GM12878 (cell line): ENCODE results near the gene DLG1. TPM values are rescaled to one million over a fixed set of nuclear protein-coding genes. Genes with fewer than 3 reads are reported as not detected.
A peak's percentile ranks its signal among the peaks of the same experiment; 100 is the strongest.

ENCODE experiments used
- ATAC-seq: fragments of 200-7000 bp; cut with Tn5 transposase; 3 replicates; pipeline ENCODE4 v1.9.1; 2020; ENCODE audit warnings: mild to moderate bottlenecking, moderate library complexity
- BruUV-seq: library from RNA; stranded (reverse); fragments of 400-500 nt; replicated peaks from 2 replicates; lab custom pipeline; 2021; lab: Mats Ljungman, UMichigan
- CTCF ChIA-PET: fragments of 300-600 bp; sonication (Branson Sonifier 250); formaldehyde crosslinking; extraction: SDS; loops from one replicate; lab custom pipeline; 2021; ENCODE audit warnings: inconsistent platforms; lab: Yijun Ruan, JAX
- POLR2A ChIA-PET: fragments of 350-600 bp; formaldehyde crosslinking; extraction: SDS; loops from one replicate; lab custom pipeline; 2021; ENCODE audit warnings: inconsistent platforms; lab: Charles Lee
- RAD21 ChIA-PET: fragments of 300-600 bp; sonication (Branson Sonifier 250); formaldehyde crosslinking; loops from one replicate; lab custom pipeline; 2023; ENCODE audit warnings: antibody characterized with exemption; ENCODE audit not compliant: unreplicated experiment; lab: Charles Lee
- SMC1A ChIA-PET: fragments of 300-600 bp; sonication (Branson Sonifier 250); formaldehyde crosslinking; loops from one replicate; lab custom pipeline; 2023; ENCODE audit not compliant: unreplicated experiment, uncharacterized antibody; lab: Charles Lee
- DNase-seq: peaks from one replicate; pipeline ENCODE4 v3.0.0-alpha.2; 2011; ENCODE audit warnings: low read depth, low spot score
- FAIRE-seq: peaks from 3 replicates; lab custom pipeline; 2011; peaks lifted over from hg19 to GRCh38; lab: Jason Lieb, UNC
- H2AFZ ChIP-seq: 2 replicates; pipeline ENCODE4 v1.6.0; 2011; ENCODE audit warnings: low read depth, low read length, control low read depth; ENCODE audit not compliant: control insufficient read depth
- H3K27ac ChIP-seq: 2 replicates; pipeline ENCODE4 v1.5.1; 2011; ENCODE audit warnings: control low read depth; ENCODE audit not compliant: control insufficient read depth, insufficient read depth
- H3K27me3 ChIP-seq, 2 experiments: replicated peaks in 1 of 2; 2 replicates each; pipeline versions ENCODE4 v1.6.0 to v1.6.1; 2011; ENCODE audit warnings: low read length in 1 of 2; ENCODE audit not compliant: control insufficient read depth in 2 of 2, insufficient read depth in 2 of 2
- H3K36me3 ChIP-seq, 2 experiments: 2 replicates each; pipeline ENCODE4 v1.5.1; 2011; ENCODE audit warnings: low read length in 1 of 2; ENCODE audit not compliant: control insufficient read depth in 2 of 2, insufficient read depth in 2 of 2
- H3K4me1 ChIP-seq: 2 replicates; pipeline ENCODE4 v1.6.1; 2011; ENCODE audit warnings: mild to moderate bottlenecking, low read length, moderate library complexity, mixed read lengths; ENCODE audit not compliant: control insufficient read depth, insufficient read depth
- H3K4me2 ChIP-seq: 2 replicates; pipeline ENCODE4 v1.6.0; 2011; ENCODE audit warnings: control low read depth; ENCODE audit not compliant: control insufficient read depth, insufficient read depth
- H3K4me3 ChIP-seq: fragments of 200-600 bp; sonication (generic); 2 replicates; pipeline ENCODE4 v1.5.1; 2016
- H3K79me2 ChIP-seq: 2 replicates; pipeline ENCODE4 v1.6.0; 2011; ENCODE audit warnings: low read length; ENCODE audit not compliant: control insufficient read depth, insufficient read depth
- H3K9ac ChIP-seq: 2 replicates; pipeline ENCODE4 v1.8.0; 2011; ENCODE audit warnings: low read length, control low read depth, mixed read lengths; ENCODE audit not compliant: control insufficient read depth, insufficient read depth
- H3K9me3 ChIP-seq: replicated peaks from 3 replicates; pipeline ENCODE4 v1.5.1; 2011; ENCODE audit warnings: mild to moderate bottlenecking, low read length; ENCODE audit not compliant: control insufficient read depth, insufficient read depth
- H4K20me1 ChIP-seq: 2 replicates; pipeline ENCODE4 v1.6.0; 2011; ENCODE audit not compliant: control insufficient read depth, insufficient read depth
- ASH2L ChIP-seq: fragments of 300-600, 200-600 bp; sonication (generic); IDR thresholded peaks from 2 replicates; pipeline ENCODE4 v1.6.1; 2017; ENCODE audit warnings: low read depth, mild to moderate bottlenecking, borderline replicate concordance
- BACH1 ChIP-seq: fragments of 450-650 bp; IDR thresholded peaks from 2 replicates; pipeline ENCODE4 v1.6.1; 2017; ENCODE audit warnings: mild to moderate bottlenecking, borderline replicate concordance
- BCLAF1 ChIP-seq: fragments of 450-650 bp; IDR thresholded peaks from 2 replicates; pipeline ENCODE4 v1.6.1; 2017; ENCODE audit warnings: antibody characterized with exemption, mild to moderate bottlenecking, moderate library complexity
- BHLHE40 ChIP-seq, 2 experiments: fragments of 450-650 bp in 1 of 2; IDR thresholded peaks; 2 replicates each; pipeline ENCODE4 v1.6.1; 2011 to 2017; ENCODE audit warnings: low read depth in 2 of 2, borderline replicate concordance in 1 of 2, improper control_type of control experiment in 1 of 2, low read length in 1 of 2, mild to moderate bottlenecking in 1 of 2
- CBX5 ChIP-seq: sonication (generic); IDR thresholded peaks from 2 replicates; pipeline ENCODE4 v1.6.1; 2016; ENCODE audit warnings: low read depth, moderate library complexity, mild to moderate bottlenecking, inconsistent platforms
- IRF4 ChIP-seq: IDR thresholded peaks from 2 replicates; pipeline ENCODE4 v1.6.1; 2011; ENCODE audit warnings: low read depth, low read length
- IRF5 ChIP-seq: fragments of 450-650 bp; IDR thresholded peaks from 2 replicates; pipeline ENCODE4 v1.6.1; 2017; ENCODE audit warnings: borderline replicate concordance
- KAT2A ChIP-seq: conservative IDR thresholded peaks from 2 replicates; pipeline ENCODE4 v1.6.1; 2011; ENCODE audit warnings: low read depth, low read length; ENCODE audit not compliant: control insufficient read depth
- MLLT1 ChIP-seq: fragments of 450-650 bp; IDR thresholded peaks from 2 replicates; pipeline ENCODE4 v1.6.1; 2016; ENCODE audit warnings: mild to moderate bottlenecking
- MTA3 ChIP-seq: IDR thresholded peaks from 2 replicates; pipeline ENCODE4 v1.6.1; 2012; ENCODE audit warnings: low read length, inconsistent platforms, borderline replicate concordance
- NKRF ChIP-seq: fragments of 450-650 bp; conservative IDR thresholded peaks from 2 replicates; pipeline ENCODE4 v1.6.1; 2017; ENCODE audit warnings: mild to moderate bottlenecking, moderate library complexity
- TAF1 ChIP-seq: IDR thresholded peaks from 2 replicates; pipeline ENCODE4 v1.6.1; 2011; ENCODE audit warnings: mild to moderate bottlenecking, low read depth, low read length, borderline replicate concordance
- WGBS: methylation state at CpG from one replicate; pipeline ENCODE4 v1.1.6; 2016; ENCODE audit warnings: low lambda C conversion rate; ENCODE audit not compliant: insufficient replicate concordance, insufficient coverage; ENCODE audit errors: missing lambda C conversion rate; 5-methylcytosine and 5-hydroxymethylcytosine counted together
- in situ Hi-C: fragments of 300-500 bp; cut with MboI; formaldehyde crosslinking; loops from 9 replicates; pipeline ENCODE4 v1.14.3; 2018; ENCODE audit warnings: mixed read lengths
- intact Hi-C: fragments of 100-400 bp; cut with micrococcal nuclease; formaldehyde crosslinking; loops from one replicate; pipeline ENCODE4 v1.14.2; 2022; ENCODE audit not compliant: unreplicated experiment
- polyA plus RNA-seq, 11 experiments: library from polyadenylated mRNA; depleted of rRNA in 4 of 11; unstranded in 6 of 11; stranded (reverse) in 5 of 11; fragments of >200 nt; fragmentation: Nextera tagmentation in 4 of 11; fragmentation: Illumina TruSeq in 1 of 11; extraction: Ambion mirVana in 4 of 11; extraction: Trizol in 1 of 11; gene quantifications; 1 replicate in 1 of 11; 2 replicates in 10 of 11; pipeline versions ENCODE4 v1.2.1 to v1.2.3, GENCODE V29; 2011 to 2016; ENCODE audit warnings: inconsistent platforms in 2 of 11, missing spikeins in 2 of 11, low read depth in 1 of 11
- total RNA-seq, 4 experiments: library from RNA; depleted of rRNA in 3 of 4; stranded (reverse); fragments of >200 nt in 3 of 4; fragmentation: Illumina TruSeq in 1 of 4; extraction: Trizol in 1 of 4; gene quantifications; 2 replicates each; pipeline versions ENCODE4 v1.2.1 to v1.2.3, GENCODE V29; 2013 to 2021

Gene DLG1
- total and polyA plus RNA-seq, 10 of the 15 experiments (the other 5 are each of a cell fraction or from before 2014, with no cell fraction given) = 9.2 to 63.1 (median 40.1) TPM

GRCh38 chr3:197022405-197023231 is 275.8 kb downstream of the DLG1 start:
- peak overlapping the region; percentile 24; the same call in 1 of the 2 replicates for H3K4me3 ChIP-seq
- intact Hi-C loops (no loop called here), in situ Hi-C loops (no loop called here)
- H3K4me2 ChIP-seq = peak overlapping the region; percentile 88
- no peak for DNase-seq
- ChIA-PET SMC1A (interaction anchor here (0.8 to 2.6 kb wide), 5 partner anchors 9 to 152 kb away, joined by 3 to 17 read pairs (median 3); no protein-coding TSS in a partner anchor), POLR2A (interaction anchor here (1.2 to 4.2 kb wide), 6 partner anchors 9 to 121 kb away, joined by 3 to 24 read pairs (median 4); no protein-coding TSS in a partner anchor), CTCF (interaction anchor here (0.6 to 2.6 kb wide), 12 partner anchors 8 to 167 kb away, joined by 3 to 12 read pairs (median 4); no protein-coding TSS in a partner anchor), RAD21 (interaction anchor here (0.6 to 2.2 kb wide), 8 partner anchors 13 to 165 kb away, joined by 3 to 16 read pairs (median 4); no protein-coding TSS in a partner anchor)
- peak overlapping the region; percentile 61 for H3K27ac ChIP-seq
- H3K9me3 ChIP-seq = no peaks in the 10 kb centered on the region
- H3K79me2 ChIP-seq = no peaks in the 10 kb centered on the region; the same call in 1 of the 2 replicates
- FAIRE-seq = peak; percentile 44
- no peaks in the 10 kb centered on the region for H3K27me3 ChIP-seq
- peak overlapping the region; percentile 15 for H3K9ac ChIP-seq
- 28% methylated on average over 22 of the region's 22 CpGs for WGBS
- H4K20me1 ChIP-seq = no peaks in the 10 kb centered on the region
- peak; percentile 61 for ATAC-seq
- peaks cover 0 to 17% of the 10 kb centered on the region in 2 experiments; a peak in 3 of 4 replicates for H3K36me3 ChIP-seq
- peak overlapping the region; percentile 61 for H2AFZ ChIP-seq
- BruUV-seq = no TSS peak
- H3K4me1 ChIP-seq = peaks cover 22% of the 10 kb centered on the region
- TF ChIP-seq IRF4 (no peak), ASH2L (no peak), MTA3 (peak; percentile 50; the same call in 1 of the 2 replicates), IRF5 (no peak), MLLT1 (0 out of 2 replicates have a peak, but pooled peaks have one; percentile 32), NKRF (no peak), BACH1 (no peak), BCLAF1 (no peak), CBX5 (no peak), BHLHE40 (IDR thresholded peaks at IDR 0.05; ENCODE audit: borderline replicate concordance in 1 of 2, low read depth in 2 of 2, low read length in 1 of 2) (peak in 1 of 2 experiments; percentile 7; a peak in 1 of 4 replicates), KAT2A (no peak), TAF1 (no peak)
